Muscle of arm (tissue), 12 donors: ENCODE data around the gene DMAC2. TPM values are rescaled to one million over a fixed set of nuclear protein-coding genes. Genes with fewer than 3 reads are reported as not detected.
"Not testable (repeated sequence)": the region's sequence is repeated elsewhere in the genome, so short reads cannot be mapped to it uniquely, and the experiment has no call there.

ENCODE experiments used
- DNase-seq: peaks from one replicate; pipeline ENCODE4 v3.0.0-alpha.2; 2013
- polyA plus RNA-seq, 12 donors: library from polyadenylated mRNA; unstranded; fragments of 120-200 nt; gene quantifications; one replicate each; pipeline ENCODE4 v1.2.1, GENCODE V29; 2013; ENCODE audit not compliant: insufficient read length in 12 of 12

DMAC2 gene
- polyA plus RNA-seq, 12 donors: 34.6 to 76.0 (median 38.3) TPM; not detected in 1

GRCh38 chr19:41447732-41448332 lies 8.1 kb upstream of the DMAC2 start:
- DNase-seq: no peak

DNA sequence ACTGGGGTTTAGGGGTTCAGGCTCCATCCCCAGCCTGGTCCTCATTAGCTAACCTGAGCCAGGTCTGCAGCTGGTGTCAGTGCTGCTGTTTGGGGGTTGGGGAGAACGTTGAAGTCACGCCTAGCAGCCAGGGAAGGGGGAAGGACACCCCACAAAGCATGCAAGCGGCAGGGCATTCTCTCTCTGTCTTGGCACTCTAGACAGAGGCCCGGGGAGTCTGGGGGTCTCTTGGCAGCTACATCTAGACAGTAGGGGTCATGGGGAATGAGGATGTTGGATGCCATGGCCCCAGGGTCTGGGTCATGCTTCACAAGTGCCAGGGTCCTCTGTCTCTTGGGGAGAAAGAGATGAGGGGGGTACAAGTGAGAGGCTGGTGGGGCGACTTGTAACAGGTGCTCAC lies 5.9 kb upstream of the DMAC2 start:
- DNase-seq: no peak

DNA sequence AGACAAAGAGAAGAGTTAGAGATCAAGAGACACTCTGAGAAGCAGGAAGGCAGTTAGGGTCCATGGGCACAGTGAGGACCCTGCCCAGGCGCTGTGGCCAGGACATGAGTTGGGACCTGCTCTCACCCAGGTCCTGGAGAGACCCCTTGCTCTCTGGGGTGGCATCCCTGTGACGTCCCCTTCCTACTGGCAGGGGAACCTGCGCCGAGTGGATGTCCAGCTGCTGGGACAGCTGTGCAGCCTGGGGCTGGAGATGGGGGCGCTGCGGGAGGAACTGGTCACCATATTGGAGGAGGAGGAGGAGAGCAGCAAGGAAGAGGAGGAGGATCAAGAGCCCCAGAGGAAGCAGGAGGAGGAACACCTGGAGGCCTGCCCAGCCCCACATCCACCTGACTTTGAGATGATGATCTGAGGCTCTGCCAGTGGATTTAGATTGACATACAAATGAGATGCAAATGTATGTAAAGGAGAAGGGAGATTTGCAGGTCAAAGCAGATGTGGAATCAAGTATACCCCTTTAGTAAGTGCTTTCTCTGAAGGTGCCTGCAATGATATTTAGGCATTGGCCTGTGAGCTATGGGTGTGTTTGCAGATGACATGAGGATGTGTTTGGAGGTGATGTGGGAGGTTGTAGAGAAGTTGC lies 4.2 kb upstream of the DMAC2 start:
- no peak for DNase-seq

- DNase-seq: no peak
These were observed 3.0 kb upstream of the DMAC2 start, which contains the start of gene ERICH4 for GRCh38 chr19:41442473-41443355. ERICH4 (plus strand) TSS chr19:41443156; CDS start chr19:41443170, 14 bp downstream.

DNA sequence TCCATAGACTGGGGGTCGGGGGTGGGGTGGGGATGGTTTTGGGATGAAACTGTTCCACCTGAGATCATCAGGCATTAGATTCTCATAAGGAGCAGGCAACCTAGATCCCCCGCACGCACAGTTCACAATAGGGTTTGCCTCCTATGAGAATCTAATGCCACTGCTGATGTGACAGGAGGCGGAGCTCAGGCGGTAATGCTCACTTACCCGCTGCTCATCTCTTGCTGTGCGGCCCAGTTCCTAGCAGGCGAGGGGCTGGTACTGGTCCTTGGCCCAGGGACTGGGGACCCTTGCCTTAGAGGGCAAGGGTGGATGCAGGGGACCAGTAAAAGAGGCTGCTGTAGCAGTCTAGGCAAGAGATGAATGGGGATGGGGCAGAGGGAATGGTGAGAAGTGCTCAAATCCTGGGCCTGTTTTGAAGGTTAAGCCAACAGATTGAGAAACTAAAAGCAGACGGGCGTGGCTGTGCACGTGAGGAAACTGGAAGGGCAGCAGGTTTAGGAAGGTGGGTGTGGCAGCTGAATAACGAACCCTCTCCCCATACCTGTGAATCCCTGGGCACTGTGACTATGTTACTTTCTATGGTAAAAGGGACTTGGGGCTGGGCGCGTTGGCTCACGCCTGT lies 1.7 kb upstream of the DMAC2 start:
- DNase-seq: no peak

DNA sequence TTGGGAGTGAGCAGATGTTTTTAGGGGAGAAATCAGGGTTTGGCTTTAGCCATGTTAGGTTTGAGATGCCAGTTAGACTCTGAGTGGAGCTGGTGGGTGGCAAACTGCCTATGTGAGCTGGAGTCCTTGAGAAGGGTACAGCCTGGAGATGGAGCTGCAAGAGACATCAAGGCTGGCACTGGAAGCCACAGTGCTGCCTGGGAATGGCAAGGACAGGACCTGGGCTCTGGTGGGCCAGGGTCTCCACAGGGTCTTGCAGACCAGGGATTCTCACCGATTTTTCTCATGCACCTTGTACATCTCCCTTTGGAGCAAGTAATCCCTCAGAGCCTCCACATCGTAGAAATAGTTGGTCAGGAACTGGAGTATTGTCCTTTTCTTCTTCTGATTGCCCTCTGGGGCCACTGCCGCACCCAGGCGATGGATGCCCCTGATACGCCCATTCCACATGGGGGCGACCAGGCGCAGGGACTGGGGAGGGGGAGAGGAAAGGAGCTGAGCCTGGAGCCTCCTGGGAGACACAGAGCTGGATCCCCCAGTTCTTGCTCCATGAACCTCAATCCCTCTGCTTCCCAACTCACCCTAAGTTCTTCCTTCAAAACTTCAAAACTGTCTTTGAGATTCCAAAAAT lies 1.7 kb downstream of the DMAC2 start:
- no peak for DNase-seq

- no peak for DNase-seq
These were observed 3.1 kb downstream of the DMAC2 start for GRCh38 chr19:41436674-41436951.

DNA sequence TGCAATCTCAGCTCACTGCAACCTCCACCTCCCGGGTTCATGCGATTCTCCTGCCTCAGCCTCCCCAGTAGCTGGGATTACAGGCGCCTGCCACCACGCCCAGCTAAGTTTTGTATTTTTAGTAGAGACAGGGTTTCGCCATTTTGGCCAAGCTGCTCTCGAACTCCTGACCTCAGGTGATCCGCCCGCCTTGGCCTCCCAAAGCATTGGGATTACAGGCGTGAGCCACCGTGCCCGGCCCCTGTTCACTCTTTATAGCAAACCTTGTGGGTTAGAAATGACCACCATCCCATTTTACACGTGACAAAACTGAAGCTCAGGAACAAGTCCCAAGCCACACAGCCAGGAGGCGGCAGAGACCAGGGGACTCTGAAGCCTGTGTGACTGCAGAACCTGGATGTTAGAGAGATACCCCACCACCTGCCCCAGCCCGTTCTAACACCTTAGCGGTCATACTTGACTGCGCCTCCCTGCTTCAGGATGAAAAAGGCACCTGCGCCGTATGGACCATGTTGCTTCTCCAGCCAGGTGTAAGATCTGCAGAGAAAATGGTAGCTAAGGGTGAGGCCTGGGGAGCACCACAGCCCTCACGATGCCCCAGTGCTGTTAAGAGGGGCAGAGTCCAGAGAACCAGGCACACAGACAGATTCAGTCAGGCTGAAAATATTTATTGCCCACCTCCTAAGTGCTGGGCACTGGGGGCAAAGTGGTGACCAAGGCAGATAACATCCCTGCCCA lies 3.6 kb downstream of the DMAC2 start:
- DNase-seq: no peak

DNA sequence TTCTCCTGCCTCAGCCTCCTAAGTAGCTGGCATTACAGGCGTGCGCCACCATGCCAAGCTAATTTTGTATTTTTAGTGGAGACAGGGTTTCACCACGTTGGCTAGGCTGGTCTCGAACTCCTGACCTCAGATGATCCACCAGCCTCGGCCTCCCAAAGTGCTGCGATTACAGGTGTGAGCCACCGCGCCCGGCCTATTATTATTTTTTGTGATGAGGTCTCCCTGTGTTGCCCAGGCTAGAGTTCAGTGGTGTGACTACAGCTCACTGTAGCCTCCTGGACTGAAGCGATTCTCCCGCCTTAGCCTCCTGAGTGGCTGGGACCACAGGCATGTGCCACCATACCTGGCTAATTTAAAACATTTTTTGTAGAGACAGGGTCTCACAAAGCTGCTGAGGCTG lies 4.3 kb downstream of the DMAC2 start:
- not testable (repeated sequence) for DNase-seq

GRCh38 chr19:41434450-41434849 lies 5.3 kb downstream of the DMAC2 start:
- no peak for DNase-seq

DNA sequence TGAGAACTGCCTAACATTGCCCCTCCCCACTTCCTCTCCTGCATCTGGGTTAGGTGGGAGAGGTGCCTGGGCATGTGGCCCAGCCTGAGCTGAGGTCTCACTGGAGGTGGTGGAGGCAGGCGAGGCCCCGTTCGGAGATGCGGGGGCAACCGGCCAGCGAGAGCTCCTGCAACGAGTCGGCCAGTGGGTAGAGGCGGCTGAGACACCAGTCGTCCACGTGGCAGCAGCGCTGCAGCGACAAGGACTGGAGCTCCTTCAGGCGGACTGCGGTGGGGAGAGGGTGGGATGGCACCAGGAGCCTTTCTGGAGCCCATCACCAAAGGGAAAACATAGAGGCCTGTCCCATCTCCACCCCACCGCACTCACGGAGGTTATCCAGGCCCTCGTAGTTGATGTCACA lies 6.5 kb downstream of the DMAC2 start:
- no peak for DNase-seq

DNA sequence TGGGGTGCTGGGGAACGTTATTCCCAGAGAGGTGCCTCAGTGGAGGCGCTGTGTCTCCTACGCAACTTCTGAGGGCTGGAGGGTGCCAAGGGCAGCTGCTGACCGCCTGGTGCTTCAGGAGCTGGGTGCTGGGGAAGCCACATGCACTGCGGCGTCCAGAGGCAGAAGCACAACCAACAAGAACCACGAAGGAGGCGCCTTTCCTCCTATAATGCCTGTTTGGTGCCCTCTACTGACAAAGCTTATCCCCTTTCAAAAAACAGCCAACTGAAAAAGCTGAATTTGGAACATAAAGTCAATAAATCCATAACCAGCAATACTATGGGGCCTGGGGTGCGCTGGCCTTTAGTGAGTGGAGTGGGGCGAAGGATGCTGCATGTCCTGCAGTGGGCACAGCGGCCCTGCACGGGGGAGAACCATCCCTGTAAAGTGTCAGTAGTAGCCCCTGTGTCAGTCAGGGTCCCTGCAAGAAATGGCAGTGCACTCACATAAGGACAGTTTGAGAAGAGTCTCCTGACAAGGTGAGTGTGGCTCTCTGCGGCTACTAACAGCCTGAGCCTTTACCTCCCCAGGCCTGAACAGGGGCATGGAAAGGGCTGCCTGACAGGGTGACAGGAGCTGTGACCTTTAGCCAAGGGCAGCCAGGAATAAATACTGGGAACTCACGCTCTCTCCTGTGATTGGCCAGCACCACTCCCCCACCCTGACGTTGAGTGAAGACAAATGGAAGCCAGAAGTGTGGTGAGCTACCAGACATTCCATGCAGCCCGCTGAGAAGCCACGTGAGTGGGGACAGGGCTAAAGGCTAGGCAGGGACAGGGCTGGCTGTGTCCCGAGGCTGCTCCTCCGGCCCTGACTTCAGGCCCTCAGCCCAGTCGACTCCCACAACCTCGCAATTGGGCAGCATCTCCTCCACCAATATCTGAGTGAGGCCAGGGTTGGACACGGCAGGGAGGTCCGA lies 8.0 kb downstream of the DMAC2 start:
- no peak for DNase-seq

- no peak for DNase-seq
These were observed 8.8 kb downstream of the DMAC2 start for GRCh38 chr19:41430922-41431321.

DNA sequence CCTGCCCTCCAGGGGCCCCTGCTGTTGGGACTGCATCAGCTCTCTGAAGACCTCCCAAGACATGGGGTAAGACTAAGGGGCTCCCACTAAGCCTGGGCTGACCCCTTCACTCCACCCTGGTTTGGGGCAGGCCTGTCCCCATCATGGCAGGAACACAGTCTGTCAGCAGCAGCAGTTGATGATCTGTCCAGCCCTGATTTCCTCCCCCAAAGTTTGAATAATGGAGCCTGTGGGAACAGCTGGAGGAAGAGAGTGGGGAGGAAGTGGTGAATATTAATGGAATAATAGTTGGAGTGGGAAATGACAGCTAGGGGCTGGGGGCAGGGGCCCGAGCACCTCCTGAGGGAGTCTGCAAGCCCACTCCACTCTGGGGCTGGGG lies 11.2 kb downstream of the DMAC2 start:
- DNase-seq: no peak

GRCh38 chr19:41427647-41428480 lies 11.8 kb downstream of the DMAC2 start:
- no peak for DNase-seq

- DNase-seq: peak; percentile 63
These were observed 12.6 kb downstream of the DMAC2 start, which contains the start of gene B3GNT8 for GRCh38 chr19:41426952-41427646. B3GNT8 (minus strand) TSS chr19:41427374; CDS start chr19:41426778, 596 bp downstream.

GRCh38 chr19:41426116-41426841 lies 13.4 kb downstream of the DMAC2 start:
- DNase-seq: no peak
